ENCODE data around the gene PF4V1. TPM values are rescaled to one million over a fixed set of nuclear protein-coding genes. Genes with fewer than 3 reads are reported as not detected.
A peak's percentile ranks its signal among the peaks of the same experiment; 100 is the strongest.

PF4V1 gene
- total RNA-seq, 1 donor from 2014 or later = not detected

DNA sequence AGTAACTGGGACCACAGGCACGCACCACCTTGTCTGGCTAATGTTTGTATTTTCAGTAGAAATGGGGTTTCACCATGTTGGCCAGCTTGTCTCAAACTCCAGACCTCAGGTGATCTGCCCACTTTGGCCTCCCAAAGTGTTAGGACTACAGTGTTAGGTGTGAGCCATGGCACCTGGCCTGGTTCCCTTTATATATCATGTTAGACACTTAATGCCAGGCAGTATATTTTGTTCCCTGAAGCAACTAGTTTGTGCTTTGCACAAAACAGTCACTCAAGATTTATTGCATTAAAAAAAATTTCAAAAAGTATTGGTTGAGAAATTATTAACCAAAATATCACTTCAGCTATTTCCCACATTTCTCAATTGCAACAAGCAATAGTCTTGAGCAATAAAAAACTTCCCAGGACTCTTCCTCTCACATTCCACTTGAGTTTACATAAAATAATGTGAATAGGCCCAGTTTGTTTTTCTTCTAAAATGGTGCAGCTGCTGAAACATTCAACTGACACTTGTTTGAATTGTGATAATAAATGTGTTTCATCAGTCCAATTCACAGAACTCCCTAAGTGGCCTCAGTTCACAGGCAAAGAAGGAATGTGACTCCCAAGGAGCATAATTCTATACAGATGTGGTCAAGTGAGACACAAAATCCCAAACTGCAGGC, 38.8 kb downstream of the PF4V1 start:
- Histone ChIP-seq H4K20me1 (ENCODE audit: insufficient read depth, low read length) (no peaks in the 10 kb centered on the region), H3K4me2 (ENCODE audit: low read length) (no peak overlapping the region), H3K27me3 (ENCODE audit: insufficient read depth, low read length) (peaks cover 5% of the 10 kb centered on the region), H3K79me2 (ENCODE audit: insufficient read depth, low read length) (no peaks in the 10 kb centered on the region), H3K9me3 (ENCODE audit: insufficient read depth, low read depth, low read length) (no peaks in the 10 kb centered on the region), H3K36me3 (ENCODE audit: insufficient read depth, low read length) (no peaks in the 10 kb centered on the region), H3K9ac (ENCODE audit: low read length) (no peak overlapping the region), H3K4me3 (ENCODE audit: insufficient read depth, low read depth, low read length) (no peak overlapping the region), H2AFZ (ENCODE audit: low read depth, low read length) (no peak overlapping the region), H3K4me1 (ENCODE audit: insufficient read depth, low read length) (no peaks in the 10 kb centered on the region), H3K27ac (ENCODE audit: low read depth, low read length) (no peak overlapping the region)
- FAIRE-seq (peak; percentile 59), DNase-seq (ENCODE audit: low read depth) (peak; percentile 65)
- Mint-ChIP-seq H3K9me3 (ENCODE audit: unreplicated experiment) (no peaks in the 10 kb centered on the region), H3K36me3 (ENCODE audit: low read depth, unreplicated experiment) (peaks cover 2% of the 10 kb centered on the region), H3K27ac (ENCODE audit: unreplicated experiment) (no peak overlapping the region), H3K4me3 (ENCODE audit: unreplicated experiment) (no peak overlapping the region), H3K4me1 (ENCODE audit: low read depth, unreplicated experiment) (peaks cover 7% of the 10 kb centered on the region), H3K27me3 (ENCODE audit: low read depth, unreplicated experiment) (no peaks in the 10 kb centered on the region)
- TF ChIP-seq EZH2 (IDR thresholded peaks at IDR 0.05; ENCODE audit: insufficient read depth, low read length) = no peak
- TF ChIP-seq, protein P1, sequence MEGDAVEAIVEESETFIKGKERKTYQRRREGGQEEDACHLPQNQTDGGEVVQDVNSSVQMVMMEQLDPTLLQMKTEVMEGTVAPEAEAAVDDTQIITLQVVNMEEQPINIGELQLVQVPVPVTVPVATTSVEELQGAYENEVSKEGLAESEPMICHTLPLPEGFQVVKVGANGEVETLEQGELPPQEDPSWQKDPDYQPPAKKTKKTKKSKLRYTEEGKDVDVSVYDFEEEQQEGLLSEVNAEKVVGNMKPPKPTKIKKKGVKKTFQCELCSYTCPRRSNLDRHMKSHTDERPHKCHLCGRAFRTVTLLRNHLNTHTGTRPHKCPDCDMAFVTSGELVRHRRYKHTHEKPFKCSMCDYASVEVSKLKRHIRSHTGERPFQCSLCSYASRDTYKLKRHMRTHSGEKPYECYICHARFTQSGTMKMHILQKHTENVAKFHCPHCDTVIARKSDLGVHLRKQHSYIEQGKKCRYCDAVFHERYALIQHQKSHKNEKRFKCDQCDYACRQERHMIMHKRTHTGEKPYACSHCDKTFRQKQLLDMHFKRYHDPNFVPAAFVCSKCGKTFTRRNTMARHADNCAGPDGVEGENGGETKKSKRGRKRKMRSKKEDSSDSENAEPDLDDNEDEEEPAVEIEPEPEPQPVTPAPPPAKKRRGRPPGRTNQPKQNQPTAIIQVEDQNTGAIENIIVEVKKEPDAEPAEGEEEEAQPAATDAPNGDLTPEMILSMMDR (IDR thresholded peaks at IDR 0.05; ENCODE audit: insufficient read depth, low read depth, low read length) = no peak

DNA sequence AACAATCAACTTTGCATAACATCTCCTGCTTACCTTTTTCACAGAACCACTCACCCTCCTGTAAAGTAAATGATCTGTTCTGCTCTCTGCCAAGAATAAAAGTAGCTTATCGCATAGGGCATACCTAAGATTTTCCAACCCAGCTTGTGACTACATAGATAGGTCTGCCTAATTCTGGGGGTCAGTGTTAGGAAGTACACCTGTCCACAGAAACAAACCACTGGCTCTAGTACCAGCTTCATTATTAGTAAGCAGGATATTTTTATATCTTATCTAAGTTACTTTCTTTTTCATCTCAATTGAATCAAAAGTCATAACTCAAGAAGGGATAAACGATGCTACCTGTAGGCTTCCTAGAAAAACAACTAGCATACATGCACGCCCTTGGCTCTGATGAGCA, 39.9 kb downstream of the PF4V1 start:
- no peaks in the 10 kb centered on the region for H4K20me1 ChIP-seq (ENCODE audit: insufficient read depth, low read length)
- H3K9me3 ChIP-seq (ENCODE audit: insufficient read depth, low read depth, low read length) = no peaks in the 10 kb centered on the region
- peaks cover 2% of the 10 kb centered on the region for H3K36me3 Mint-ChIP-seq (ENCODE audit: low read depth, unreplicated experiment)
- no peak overlapping the region for H3K4me3 Mint-ChIP-seq (ENCODE audit: unreplicated experiment)
- no peak overlapping the region for H3K27ac Mint-ChIP-seq (ENCODE audit: unreplicated experiment)
- H3K4me2 ChIP-seq (ENCODE audit: low read length) = no peak overlapping the region
- no peak for TF ChIP-seq EZH2 (IDR thresholded peaks at IDR 0.05; ENCODE audit: insufficient read depth, low read length)
- TF ChIP-seq, protein P1 (IDR thresholded peaks at IDR 0.05; ENCODE audit: insufficient read depth, low read depth, low read length) = no peak
- no peak overlapping the region for H3K4me3 ChIP-seq (ENCODE audit: insufficient read depth, low read depth, low read length)
- H3K79me2 ChIP-seq (ENCODE audit: insufficient read depth, low read length) = no peaks in the 10 kb centered on the region
- H3K9ac ChIP-seq (ENCODE audit: low read length) = no peak overlapping the region
- H3K27me3 Mint-ChIP-seq (ENCODE audit: low read depth, unreplicated experiment) = no peaks in the 10 kb centered on the region
- DNase-seq (ENCODE audit: low read depth) (no peak), FAIRE-seq (no peak)
- peaks cover 5% of the 10 kb centered on the region for H3K27me3 ChIP-seq (ENCODE audit: insufficient read depth, low read length)
- H3K4me1 Mint-ChIP-seq (ENCODE audit: low read depth, unreplicated experiment) = peaks cover 7% of the 10 kb centered on the region
- no peak overlapping the region for H3K27ac ChIP-seq (ENCODE audit: low read depth, low read length)
- H2AFZ ChIP-seq (ENCODE audit: low read depth, low read length) = no peak overlapping the region
- no peaks in the 10 kb centered on the region for H3K9me3 Mint-ChIP-seq (ENCODE audit: unreplicated experiment)
- H3K4me1 ChIP-seq (ENCODE audit: insufficient read depth, low read length) = no peaks in the 10 kb centered on the region
- no peaks in the 10 kb centered on the region for H3K36me3 ChIP-seq (ENCODE audit: insufficient read depth, low read length)

DNA sequence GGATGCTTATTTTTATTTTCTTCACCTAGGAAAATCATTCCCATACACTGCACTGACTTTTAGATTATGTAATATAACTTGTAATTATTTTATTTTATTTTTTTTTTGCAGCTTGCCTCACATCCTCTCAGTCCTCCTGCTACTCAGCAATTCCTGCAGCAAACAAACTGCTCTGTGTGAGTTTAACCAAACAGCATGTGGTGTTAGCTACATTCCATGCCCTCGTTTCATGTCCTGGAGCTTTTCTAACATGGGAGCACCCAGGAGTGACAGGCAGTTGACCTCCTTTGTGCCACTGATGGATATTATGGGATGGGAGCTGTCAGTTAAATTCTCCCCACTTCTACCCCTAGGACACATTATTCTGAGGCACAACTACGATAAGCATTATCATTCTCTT, 40.9 kb downstream of the PF4V1 start:
- Histone ChIP-seq H3K79me2 (ENCODE audit: insufficient read depth, low read length) (no peaks in the 10 kb centered on the region), H3K9me3 (ENCODE audit: insufficient read depth, low read depth, low read length) (no peaks in the 10 kb centered on the region), H3K27ac (ENCODE audit: low read depth, low read length) (no peak overlapping the region), H3K4me1 (ENCODE audit: insufficient read depth, low read length) (no peaks in the 10 kb centered on the region), H3K9ac (ENCODE audit: low read length) (no peak overlapping the region), H3K27me3 (ENCODE audit: insufficient read depth, low read length) (peaks cover 5% of the 10 kb centered on the region), H3K4me2 (ENCODE audit: low read length) (no peak overlapping the region), H3K4me3 (ENCODE audit: insufficient read depth, low read depth, low read length) (no peak overlapping the region), H4K20me1 (ENCODE audit: insufficient read depth, low read length) (no peaks in the 10 kb centered on the region), H2AFZ (ENCODE audit: low read depth, low read length) (no peak overlapping the region), H3K36me3 (ENCODE audit: insufficient read depth, low read length) (no peaks in the 10 kb centered on the region)
- no peak for DNase-seq (ENCODE audit: low read depth)
- Mint-ChIP-seq H3K4me1 (ENCODE audit: low read depth, unreplicated experiment) (peaks cover 7% of the 10 kb centered on the region), H3K4me3 (ENCODE audit: unreplicated experiment) (no peak overlapping the region), H3K36me3 (ENCODE audit: low read depth, unreplicated experiment) (peaks cover 2% of the 10 kb centered on the region), H3K27ac (ENCODE audit: unreplicated experiment) (no peak overlapping the region), H3K9me3 (ENCODE audit: unreplicated experiment) (no peaks in the 10 kb centered on the region), H3K27me3 (ENCODE audit: low read depth, unreplicated experiment) (no peaks in the 10 kb centered on the region)
- FAIRE-seq = no peak
- TF ChIP-seq EZH2 (IDR thresholded peaks at IDR 0.05; ENCODE audit: insufficient read depth, low read length) = no peak
- TF ChIP-seq, protein P1 (IDR thresholded peaks at IDR 0.05; ENCODE audit: insufficient read depth, low read depth, low read length) = no peak
